GM18858 (cell line): ENCODE data around the gene TRRAP.

Source experiments
- ATAC-seq: cut with Tn5 transposase; IDR thresholded peaks from one replicate; pipeline ENCODE4 v1.9.1; 2021; ENCODE audit not compliant: unreplicated experiment

TRRAP gene

GRCh38 chr7:98985406-98985805 is 107.1 kb downstream of the TRRAP start:
- no peak for ATAC-seq

- no peak for ATAC-seq
Observed at GRCh38 chr7:98985945-98986344, 107.6 kb downstream of the TRRAP start.

- no peak for ATAC-seq
Observed at GRCh38 chr7:98988641-98989040, 110.3 kb downstream of the TRRAP start.

- no peak for ATAC-seq
Observed at GRCh38 chr7:98990356-98990755, 112.0 kb downstream of the TRRAP start.

- no peak for ATAC-seq
Observed at GRCh38 chr7:98991141-98991540, 112.8 kb downstream of the TRRAP start.

GRCh38 chr7:98992076-98992475 is 113.7 kb downstream of the TRRAP start:
- no peak for ATAC-seq

- no peak for ATAC-seq
Observed at GRCh38 chr7:98993024-98993897, 114.9 kb downstream of the TRRAP start.

- no peak for ATAC-seq
Observed at GRCh38 chr7:98994046-98994944, 116.0 kb downstream of the TRRAP start.

GRCh38 chr7:98995111-98995510 is 116.8 kb downstream of the TRRAP start:
- ATAC-seq = no peak

GRCh38 chr7:98995523-98996149 is 117.3 kb downstream of the TRRAP start:
- ATAC-seq = no peak

- ATAC-seq = peak; percentile 57
Observed at GRCh38 chr7:98996150-98996552, 117.8 kb downstream of the TRRAP start.

- no peak for ATAC-seq
Observed at GRCh38 chr7:98997846-98998245, 119.5 kb downstream of the TRRAP start.

GRCh38 chr7:98998821-98999725 is 120.7 kb downstream of the TRRAP start:
- no peak for ATAC-seq

- ATAC-seq = no peak
Observed at GRCh38 chr7:99000196-99000903, 122.0 kb downstream of the TRRAP start.

- ATAC-seq = no peak
Observed at GRCh38 chr7:99000904-99001465, 122.7 kb downstream of the TRRAP start.

GRCh38 chr7:99001482-99002147 is 123.3 kb downstream of the TRRAP start:
- no peak for ATAC-seq

- ATAC-seq = no peak
Observed at GRCh38 chr7:99002148-99002826, 124.0 kb downstream of the TRRAP start.

GRCh38 chr7:99002827-99003212 is 124.5 kb downstream of the TRRAP start:
- no peak for ATAC-seq
